GM12874 (cell line): Measurements from ENCODE around the gene STYXL2.

Source experiments
- TF ChIP-seq, protein P1 (sequence below): IDR thresholded peaks from 2 replicates; pipeline ENCODE4 v1.5.1; 2011; ENCODE audit warnings: low read depth, mild to moderate bottlenecking, control low read depth, low read length, moderate library complexity; ENCODE audit not compliant: insufficient read depth

Gene STYXL2

GRCh38 chr1:167136806-167137205 is 42.9 kb downstream of the STYXL2 start:
- TF ChIP-seq, protein P1, sequence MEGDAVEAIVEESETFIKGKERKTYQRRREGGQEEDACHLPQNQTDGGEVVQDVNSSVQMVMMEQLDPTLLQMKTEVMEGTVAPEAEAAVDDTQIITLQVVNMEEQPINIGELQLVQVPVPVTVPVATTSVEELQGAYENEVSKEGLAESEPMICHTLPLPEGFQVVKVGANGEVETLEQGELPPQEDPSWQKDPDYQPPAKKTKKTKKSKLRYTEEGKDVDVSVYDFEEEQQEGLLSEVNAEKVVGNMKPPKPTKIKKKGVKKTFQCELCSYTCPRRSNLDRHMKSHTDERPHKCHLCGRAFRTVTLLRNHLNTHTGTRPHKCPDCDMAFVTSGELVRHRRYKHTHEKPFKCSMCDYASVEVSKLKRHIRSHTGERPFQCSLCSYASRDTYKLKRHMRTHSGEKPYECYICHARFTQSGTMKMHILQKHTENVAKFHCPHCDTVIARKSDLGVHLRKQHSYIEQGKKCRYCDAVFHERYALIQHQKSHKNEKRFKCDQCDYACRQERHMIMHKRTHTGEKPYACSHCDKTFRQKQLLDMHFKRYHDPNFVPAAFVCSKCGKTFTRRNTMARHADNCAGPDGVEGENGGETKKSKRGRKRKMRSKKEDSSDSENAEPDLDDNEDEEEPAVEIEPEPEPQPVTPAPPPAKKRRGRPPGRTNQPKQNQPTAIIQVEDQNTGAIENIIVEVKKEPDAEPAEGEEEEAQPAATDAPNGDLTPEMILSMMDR, result no peak

- TF ChIP-seq, protein P1, result no peak
Observed at GRCh38 chr1:167137332-167137781, 43.5 kb downstream of the STYXL2 start.

GRCh38 chr1:167137793-167138510 is 44.1 kb downstream of the STYXL2 start:
- TF ChIP-seq, protein P1, result no peak

DNA sequence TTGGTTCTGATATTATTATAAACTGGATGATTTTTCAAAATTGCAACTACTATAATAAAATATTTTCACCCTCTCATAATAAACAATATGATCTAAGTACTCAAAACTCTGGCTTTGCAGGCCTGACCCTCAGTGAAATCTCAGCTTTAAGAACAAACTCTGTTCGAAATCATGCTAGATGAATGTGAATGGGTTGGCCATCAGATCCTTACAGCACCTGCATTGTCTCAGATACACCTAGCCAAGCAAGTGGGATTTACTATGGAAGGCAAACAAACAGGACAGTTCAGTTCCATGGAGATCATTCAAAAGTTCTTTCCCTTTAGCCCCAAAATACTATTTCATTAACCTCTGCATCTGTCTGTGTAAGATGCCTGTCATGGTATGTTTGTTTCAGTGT is 44.8 kb downstream of the STYXL2 start:
- TF ChIP-seq, protein P1, result no peak

GRCh38 chr1:167141963-167142362 is 48.1 kb downstream of the STYXL2 start:
- TF ChIP-seq, protein P1, result no peak
